A673 (cell line): Measurements from ENCODE around the gene HINFP.

Source experiments
- CTCF ChIP-seq: fragments of 300-800, 200-600 bp; sonication (generic); conservative IDR thresholded peaks from 2 replicates; pipeline ENCODE4 v1.5.1; 2017; ENCODE audit warnings: low read depth, mild to moderate bottlenecking, antibody characterized with exemption, low read length, moderate library complexity, mixed read lengths
- EZH2 ChIP-seq: fragments of 200-600 bp; sonication (generic); IDR thresholded peaks from 2 replicates; pipeline ENCODE4 v1.6.1; 2017; ENCODE audit warnings: borderline replicate concordance, low read depth, mild to moderate bottlenecking, mixed read lengths, antibody characterized with exemption, low read length; ENCODE audit not compliant: poor library complexity, severe bottlenecking

DNA sequence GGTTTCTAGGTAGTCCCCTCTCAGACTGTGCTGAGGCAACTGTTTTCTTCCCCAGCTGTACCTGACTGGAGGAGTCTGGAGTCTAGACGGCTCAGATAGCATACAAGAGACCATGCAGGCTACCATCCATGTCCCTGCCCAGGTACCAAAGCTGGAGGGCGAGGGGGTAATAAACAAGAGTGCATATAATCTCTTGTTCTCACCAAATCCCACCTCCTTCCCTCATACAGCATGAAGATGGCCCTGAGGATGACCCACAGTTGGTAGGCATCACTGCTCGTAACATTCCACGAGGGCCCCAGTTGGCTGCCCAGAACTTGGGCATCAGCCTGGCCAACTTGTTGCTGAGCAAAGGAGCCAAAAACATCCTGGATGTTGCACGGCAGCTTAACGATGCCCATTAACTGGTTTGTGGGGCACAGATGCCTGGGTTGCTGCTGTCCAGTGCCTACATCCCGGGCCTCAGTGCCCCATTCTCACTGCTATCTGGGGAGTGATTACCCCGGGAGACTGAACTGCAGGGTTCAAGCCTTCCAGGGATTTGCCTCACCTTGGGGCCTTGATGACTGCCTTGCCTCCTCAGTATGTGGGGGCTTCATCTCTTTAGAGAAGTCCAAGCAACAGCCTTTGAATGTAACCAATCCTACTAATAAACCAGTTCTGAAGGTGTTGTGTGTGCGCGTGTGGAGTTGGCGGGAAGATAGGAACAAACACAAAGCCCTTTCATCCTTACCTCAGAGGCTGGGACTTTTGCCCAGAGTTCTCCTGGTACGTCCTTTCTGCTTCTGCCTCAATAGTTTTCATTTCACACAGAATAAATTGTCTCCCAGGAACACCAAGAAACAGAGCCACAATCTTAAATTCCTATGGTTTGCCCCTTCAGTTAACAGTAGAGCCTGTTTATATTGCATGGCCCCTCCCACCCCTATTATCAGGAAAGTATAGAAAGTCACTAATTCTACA is 28.2 kb upstream of the HINFP start:
- no peak for TF ChIP-seq CTCF
- TF ChIP-seq EZH2: no peak
